Activated CD8-positive, alpha-beta memory T cell treated with anti-CD3 and anti-CD28 coated beads for 4 hours (primary cell): ENCODE data around the gene MAPK4.
"Not testable (repeated sequence)": the region's sequence is repeated elsewhere in the genome, so short reads cannot be mapped to it uniquely, and the experiment has no call there.

Source experiments
- DNase-seq, 2 donors: peaks; one replicate each; pipeline ENCODE4 v3.0.0-alpha.2; 2020; ENCODE audit warnings: low read depth in 2 of 2

The MAPK4 gene

DNA sequence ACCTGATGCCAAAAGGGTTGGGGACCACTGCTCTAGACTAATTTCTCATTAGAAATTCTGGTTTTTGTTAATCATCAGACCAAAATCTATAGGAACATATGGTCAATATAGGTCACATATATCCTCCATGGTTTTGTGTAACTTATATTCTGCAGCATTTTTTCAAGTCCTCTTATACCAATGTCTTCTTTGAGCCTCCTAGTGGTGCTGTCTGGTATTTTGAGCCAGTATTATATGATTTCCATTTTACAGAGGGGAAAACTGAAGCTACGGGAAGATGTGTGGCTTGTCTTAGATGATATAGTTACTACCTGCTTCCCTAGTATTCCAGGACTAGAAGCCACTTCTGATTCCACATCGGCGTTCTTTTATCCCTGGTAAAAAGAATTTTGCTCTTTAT is 13.8 kb downstream of the MAPK4 start:
- DNase-seq = no peak

DNA sequence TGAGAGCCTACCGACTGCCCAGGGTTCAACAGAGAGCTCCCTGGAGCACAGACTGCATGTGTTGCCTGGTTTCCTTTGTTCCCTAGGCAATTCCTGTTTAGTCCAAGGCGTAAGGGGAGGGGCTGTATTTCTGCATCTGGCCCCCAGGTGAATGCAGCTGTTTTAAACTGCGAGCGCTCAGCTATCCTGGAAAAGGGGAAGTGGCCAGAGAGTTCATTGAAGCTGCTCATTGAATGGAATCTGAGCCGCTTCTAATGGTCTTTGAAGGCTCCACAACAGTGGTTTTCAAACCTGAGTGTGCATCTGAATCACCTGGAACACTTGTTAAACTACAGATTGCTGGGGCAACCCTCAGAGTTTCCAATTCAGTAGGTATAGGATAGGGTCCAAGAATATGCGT is 18.1 kb downstream of the MAPK4 start:
- no peak for DNase-seq

DNA sequence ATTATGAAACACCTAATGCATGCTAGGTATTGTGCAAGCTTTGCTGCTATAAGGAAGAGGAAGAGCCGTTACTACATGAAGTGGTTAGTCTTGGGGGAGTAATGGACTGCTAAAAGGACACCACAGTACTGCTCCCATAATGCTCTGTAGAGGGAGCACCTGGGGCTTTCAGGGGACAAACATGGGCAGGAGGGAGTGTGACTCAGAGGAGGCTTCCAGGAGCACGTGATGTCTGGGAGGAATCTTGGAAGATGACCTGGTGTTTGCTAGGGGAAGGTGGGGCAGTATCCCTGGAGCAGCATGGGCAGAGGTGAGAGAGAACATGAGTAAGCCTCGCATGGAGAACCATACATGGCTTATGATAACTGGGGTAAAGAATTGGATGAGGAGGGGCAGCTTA is 18.8 kb downstream of the MAPK4 start:
- DNase-seq = no peak

DNA sequence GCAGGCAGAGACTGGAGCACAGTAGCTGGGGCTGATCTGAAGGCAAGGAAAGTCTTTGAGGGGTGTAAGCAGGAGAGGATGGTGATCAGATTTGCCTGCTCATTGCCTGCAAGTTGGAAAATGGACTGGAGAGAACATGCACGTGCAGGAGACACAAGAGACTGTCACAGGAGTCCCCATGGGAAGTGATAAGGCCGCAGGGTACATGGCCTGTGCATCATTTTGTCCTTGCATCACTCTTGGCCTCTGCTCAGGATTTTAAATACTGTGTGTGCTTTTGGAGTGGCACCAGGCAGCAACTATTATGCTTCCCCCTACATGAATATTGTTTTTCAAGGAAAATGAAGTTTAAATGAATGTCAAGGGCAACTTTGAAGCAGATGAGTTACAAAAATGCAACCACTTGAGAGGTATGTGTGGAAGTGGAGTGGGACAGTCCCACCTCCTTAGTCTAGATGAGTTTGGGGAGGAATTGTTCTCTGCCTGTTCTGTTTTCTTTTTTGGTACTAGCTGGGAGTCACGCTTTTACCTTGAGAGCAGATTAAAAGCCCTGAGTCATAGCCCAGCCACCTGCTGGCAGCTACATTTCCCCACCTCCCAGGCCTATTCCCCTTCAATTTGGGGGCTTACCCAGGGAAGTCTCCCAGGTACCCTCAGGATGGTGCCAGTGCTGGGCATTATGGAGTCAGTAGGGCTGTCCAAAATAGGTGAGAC is 19.3 kb downstream of the MAPK4 start:
- DNase-seq = no peak

DNA sequence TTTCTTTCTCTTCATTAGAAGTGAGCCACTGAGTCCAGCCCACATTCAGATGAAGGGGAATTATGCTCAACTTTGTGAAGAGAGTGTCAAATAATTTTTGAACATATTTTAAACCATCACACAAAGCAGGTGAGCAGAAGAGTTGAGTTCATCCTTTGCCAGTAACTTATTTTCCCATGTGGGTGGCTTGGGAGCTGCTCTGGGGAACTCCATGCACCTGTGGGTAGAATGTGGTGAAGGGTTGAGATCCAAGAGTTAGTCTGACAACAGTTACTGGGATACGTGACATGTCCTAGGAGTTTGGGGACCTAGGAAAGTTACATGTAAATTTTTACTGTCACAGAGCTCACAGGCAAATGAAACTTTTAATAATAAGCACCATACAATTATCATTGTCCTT is 21.6 kb downstream of the MAPK4 start:
- DNase-seq = no peak

DNA sequence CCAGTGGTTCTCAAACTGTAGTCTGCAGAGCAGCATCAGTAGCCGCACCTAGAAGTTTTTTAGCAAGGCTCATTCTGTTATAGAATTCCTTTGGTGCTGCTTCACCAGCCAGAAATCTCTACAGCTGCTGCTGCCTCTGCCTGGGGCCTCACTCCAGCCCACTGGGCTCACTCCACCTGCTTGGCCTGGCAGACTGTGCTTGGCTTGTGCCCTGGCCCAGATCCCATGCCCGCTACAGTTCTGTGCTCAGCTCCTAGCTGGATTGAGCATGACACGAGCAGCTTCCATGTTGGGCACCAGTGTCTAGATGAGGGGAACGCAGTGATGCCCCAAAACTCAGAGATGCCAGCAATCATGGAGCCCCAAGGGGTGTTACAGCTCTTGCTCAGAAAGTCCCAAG is 22.6 kb downstream of the MAPK4 start:
- DNase-seq = no peak

DNA sequence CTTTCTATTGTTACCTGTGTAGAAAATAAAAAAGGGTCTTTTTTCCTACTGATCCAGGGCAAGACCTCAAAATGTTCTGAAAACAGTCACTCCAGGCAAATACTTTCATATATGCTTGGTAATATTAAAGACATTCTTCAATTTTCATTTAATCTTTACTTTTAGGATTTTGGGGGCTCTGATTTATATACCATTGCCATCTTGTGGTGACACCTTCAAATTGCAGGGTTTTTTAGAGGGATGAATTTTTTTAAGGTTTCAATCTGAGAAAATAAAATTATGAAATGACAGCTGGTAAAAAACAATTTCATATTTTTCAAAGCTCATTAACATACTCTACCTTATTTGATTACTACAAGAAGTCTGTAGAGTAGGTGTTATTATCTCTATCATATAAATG is 26.8 kb downstream of the MAPK4 start:
- no peak for DNase-seq

DNA sequence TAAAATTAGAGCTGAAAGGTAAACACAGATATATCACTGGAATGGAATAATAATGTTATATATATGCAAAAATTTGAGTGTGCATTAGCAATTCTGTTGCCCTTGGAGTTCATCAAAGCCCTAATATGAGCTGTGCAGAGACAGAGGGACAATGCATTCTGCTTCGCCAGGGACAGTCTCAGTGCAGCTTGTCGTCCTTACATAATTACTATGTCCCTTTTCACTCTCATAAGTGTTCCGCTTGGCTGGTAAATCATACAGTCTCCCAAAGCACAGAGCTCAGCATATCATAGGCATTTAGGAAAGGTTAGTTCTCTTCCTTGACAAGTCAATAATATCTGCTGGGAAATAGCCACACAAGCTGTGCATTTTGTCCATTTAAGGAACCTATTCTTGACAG is 30.7 kb downstream of the MAPK4 start:
- no peak for DNase-seq

DNA sequence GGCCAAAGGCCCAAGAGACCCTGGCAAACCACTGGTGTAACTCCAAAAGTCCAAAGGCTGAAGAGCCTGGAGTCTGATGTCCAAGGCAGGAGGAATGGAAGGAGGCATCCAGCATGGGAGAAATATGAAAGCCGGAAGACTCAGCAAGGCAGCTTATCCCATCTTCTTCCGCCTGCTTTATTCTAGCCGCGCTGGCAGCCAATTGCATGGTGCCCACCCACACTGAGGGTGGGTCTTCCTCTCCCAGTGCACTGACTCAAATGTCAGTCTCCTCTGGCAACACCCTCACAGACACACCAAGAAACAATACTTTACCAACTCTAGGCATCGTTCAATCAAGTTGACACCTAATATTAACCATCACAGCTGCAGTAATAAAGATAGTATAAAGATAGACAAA is 34.1 kb downstream of the MAPK4 start:
- no peak for DNase-seq

DNA sequence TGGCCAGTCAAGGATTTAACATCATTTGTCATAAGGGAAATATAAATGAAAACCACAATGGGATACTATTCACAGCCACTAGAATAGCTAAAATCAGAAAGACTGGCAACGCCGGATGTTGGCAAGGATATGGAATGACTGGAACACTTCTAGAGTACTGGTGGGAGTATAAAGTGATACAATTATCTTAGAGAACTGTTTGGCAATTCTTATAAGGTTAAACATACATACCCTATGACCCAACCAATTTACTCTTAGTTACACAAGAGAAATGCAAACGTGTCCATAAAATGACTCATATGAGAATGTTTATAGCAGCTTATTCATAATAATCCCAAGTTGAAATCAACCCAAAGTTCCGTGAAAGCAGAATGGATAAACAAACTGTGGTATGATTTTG is 35.1 kb downstream of the MAPK4 start:
- DNase-seq = no peak

DNA sequence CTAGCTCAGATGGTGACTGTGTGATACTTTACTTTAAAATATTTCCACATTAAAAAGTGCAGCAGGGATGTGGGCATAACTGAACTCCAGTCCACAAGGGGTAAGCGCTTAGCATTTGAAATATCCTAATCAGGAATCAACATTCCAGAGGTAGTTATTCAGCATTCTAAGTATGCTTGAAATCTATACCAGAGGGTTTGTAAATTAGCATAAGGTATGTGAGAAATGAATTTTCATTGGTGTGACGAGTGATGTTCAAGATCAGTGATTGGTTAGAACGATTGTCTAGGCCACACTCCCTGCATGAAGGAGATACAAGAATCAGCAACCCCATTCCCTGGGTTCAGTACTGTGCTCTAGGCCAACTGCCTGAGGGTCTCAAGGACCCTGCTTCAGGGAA is 42.6 kb downstream of the MAPK4 start:
- DNase-seq = no peak

DNA sequence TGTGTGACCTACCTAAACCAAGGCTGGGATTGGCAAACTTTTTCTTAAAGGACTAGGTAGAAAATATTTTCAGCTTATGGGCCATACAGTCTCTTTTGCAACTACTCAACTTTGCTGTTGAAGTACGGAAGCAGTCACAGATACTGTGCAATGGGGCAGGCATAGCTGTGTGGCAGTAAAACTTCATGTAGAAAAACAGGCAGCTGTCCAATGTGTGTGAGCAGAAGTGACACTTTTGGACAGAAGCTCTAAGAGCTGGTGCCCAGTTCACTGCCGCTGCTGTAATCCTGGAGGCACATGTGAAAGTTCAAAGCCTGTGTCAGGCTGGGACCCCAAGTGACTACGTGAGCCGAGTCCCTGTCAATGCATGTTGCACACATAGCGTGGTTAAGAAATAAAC is 46.7 kb downstream of the MAPK4 start:
- DNase-seq = no peak

DNA sequence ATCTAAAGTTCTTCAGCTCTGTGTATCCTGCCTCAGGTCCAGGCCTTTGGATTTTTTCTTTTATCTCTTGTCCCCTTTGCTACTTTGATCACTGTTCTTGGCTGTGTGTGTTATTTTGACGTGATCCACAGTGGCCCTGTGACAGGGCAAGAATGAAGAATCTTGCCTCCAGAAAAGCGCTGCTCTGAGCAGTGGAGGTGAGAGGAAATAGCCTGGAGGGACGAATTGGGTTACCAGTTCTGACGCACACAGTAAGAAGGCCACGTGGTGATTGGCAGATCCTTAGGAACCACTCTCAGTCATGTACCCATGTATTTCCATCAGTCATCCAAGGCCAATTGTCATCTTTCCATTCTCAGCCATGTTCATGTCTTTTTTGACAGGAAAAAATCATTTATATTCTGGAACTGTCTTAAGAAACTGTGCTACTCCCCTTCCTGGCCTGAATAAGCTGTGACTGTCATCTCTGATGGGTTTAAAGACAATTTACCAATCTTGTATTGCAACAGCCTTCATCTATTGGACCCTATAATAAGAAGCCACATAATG is 47.6 kb downstream of the MAPK4 start:
- no peak for DNase-seq

DNA sequence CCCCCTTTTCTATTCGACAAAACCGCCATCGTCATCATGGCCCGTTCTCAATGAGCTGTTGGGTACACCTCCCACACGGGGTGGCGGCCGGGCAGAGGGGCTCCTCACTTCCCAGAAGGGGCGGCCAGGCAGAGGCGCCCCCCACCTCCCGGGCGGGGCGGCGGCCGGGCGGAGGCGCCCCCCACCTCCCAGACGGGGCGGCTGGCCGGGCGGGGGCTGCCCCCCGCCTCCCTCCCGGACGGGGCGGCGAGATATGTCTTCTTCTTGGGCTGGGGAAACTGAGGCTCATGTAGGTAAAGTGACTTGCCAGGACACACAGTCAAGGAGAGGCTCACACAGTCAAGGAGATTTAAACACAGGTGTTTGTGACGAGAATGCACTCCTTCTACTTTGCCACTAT is 49.3 kb downstream of the MAPK4 start:
- DNase-seq = not testable (repeated sequence)

DNA sequence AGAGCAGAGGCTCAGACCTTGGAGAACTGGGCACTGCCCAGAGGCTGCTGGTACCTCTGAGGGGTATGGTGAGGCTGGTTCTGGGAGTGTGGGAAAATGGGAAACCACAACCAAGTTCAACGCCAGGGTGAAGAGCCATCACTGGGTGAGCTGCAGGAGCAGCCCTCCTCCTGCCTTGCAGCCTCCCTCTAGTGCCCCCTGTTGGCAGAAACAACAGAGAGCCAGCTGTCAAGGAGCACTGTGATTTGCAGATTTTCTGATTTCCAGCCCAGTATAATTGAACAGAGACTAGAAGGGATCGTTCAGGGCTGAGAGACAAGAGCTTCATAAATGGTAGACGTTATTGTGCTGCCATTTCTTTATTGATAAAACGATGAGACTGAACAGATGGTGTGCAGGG is 50.5 kb downstream of the MAPK4 start:
- DNase-seq = no peak

DNA sequence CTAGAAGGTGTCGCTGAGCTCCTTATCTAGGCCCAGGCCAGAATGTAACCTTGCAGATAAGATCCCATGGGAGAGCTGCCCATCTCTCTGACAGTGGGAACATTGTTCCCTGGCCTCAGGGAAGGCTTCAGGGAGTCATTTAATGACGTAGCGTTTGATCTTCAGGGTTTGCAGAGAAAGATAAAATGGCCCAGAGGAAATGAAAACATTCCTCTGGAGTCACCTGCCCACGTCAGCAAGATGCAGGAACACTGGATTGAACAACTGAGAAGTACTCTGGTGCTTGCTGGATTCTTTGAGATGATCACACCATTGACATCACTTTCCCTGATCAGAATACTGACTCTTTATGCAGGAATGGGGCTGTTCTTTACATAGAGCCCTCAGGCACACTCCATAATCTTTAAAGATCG is 51.6 kb downstream of the MAPK4 start:
- DNase-seq = no peak

DNA sequence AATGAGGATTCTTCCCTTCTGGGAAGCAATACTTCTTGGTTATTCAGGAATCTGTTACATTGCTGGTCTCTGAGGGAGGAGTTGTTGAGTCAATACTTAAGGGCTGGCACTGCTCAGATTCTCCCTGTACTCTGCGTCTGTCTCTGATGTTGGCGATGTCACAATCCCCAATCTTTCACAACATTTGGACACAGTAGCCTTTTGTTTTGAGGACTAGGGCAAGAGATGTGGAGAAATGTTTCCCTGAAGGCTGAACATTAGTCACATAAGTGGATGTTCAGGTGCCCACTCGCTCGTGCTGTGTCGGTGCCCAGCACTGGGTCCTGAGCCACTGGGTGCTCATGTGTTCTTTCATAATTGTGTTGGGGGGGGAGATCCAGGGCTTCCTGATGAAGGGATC is 55.0 kb downstream of the MAPK4 start:
- DNase-seq = no peak

DNA sequence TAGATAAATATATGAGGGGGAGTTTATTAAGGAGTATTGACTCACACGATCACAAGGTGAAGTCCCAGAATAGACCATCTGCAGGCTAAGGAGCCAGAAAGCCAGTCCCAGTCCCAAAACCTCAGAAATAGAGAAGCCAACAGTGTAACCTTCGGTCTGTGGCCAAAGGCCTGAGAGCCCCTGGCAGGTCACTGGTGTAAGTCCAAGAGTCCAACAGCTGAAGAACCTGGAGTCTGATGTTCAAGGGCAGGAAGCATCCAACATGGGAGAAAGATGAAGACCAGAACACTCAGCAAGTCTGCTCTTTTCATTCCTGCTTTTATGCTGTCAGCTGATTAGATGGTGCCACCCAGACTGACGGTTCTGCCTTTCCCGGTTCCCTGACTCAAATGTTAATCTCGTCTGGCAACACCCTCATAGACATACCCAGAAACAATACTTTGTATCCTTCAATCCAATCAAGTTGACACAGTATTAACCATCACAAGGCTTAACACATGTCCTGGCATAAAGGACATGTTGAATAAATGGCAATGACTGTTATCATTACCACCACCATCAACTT is 56.7 kb downstream of the MAPK4 start:
- no peak for DNase-seq

DNA sequence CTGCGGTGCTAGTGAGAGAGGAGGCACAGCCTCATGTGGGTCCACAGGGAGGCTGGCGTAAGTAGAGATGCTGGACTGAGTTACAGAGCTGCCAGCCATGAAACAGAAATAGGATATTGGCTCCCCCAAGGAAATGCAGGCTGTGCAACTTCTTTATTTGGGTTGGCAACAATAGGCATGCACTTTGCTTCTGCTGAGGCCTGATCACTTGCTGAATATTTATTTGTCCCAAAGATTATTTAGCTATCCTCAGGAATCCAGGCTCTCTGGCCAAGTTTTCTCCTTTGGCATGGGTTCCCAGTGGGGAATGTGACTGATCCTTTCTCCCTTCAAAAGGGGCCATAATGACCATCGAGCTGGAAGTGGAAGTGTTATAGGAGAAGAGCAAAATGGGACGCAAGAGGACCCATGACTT is 60.0 kb downstream of the MAPK4 start:
- no peak for DNase-seq

DNA sequence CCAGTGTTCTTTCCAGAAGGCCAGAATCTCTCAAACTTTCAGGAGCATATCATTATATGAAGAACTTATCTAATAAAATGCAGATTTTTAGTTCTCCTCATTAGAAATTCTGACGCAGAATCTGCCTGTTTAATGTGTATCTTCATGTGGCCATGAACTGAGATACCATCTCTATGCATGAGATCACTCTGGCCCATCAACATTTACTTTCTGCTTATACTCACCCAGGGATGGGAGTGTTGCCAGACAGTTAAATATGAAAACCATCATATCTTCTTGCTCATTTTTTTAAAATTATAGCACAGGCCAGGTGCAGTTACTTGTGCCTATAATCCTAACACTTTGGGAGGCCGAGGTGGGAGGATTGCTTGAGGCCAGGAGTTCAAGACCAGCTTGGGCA is 60.4 kb downstream of the MAPK4 start:
- no peak for DNase-seq

DNA sequence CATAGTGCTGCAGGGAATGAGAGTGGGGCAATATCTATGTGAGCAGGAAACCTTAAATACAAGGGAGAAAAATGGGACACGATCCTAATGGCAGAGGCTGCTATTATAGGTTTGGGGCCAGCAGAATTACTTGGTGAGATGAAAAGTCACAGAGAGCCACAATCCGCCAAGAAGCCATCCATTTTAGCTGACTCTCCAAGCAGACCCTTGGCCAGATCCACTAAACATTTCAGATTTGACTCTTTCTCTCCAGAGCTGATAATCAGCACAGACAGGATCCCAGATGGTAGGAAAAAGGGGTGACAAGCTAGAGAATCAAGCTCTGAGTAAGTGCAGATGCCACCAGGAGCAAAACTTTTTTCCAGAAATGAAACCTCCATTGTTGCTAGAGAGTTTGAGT is 61.5 kb downstream of the MAPK4 start:
- DNase-seq = no peak

DNA sequence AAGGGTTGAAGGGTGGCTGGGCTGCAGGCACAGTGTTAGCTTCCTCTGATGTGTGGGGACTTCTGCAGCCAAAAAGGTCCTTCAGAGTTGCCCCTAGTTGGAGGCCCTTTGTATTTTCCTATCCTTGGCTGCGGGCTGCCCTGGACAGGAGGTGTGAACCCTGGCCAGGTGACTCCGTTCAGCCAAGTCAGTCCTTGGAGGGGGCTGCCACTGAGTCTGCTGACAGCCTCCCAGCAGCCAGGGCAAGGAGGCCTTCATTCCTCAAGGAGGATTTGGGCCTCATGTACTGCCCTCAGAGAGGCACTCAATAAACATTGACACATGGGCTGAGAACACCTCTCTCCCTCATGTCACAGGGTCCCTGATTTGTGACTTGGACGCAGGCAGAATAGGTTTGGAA is 62.4 kb downstream of the MAPK4 start:
- no peak for DNase-seq

DNA sequence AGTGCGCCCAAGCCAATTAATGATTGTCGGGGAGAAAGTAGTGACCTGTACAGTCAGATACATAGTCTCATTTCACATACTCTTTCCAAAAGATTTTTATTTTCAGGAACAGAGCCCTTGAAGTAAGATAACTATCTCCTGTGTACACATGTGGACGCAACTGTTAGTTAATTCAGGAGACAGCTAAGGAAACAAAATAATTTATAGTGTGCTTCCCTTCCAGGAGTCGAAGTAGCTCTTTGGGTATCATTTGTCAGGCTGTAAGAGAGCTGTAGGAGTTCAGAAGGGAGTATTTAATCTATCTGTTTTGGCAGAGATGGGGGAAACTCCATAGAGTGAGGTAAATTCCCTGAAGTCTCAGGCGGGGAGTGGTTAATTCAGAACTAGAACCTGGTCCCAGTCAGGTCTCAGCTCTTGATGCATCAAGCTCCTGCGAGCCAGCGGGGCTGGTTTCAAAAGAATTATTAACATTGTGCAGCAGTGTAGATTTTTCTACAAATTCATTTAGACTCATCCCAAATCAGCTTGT is 63.0 kb downstream of the MAPK4 start:
- DNase-seq = no peak
